HG03558 (cell line): ENCODE measurements around the gene DCANP1.
A peak's percentile ranks its signal among the peaks of the same experiment; 100 is the strongest.

Source experiments
- ATAC-seq: cut with Tn5 transposase; IDR thresholded peaks from one replicate; pipeline ENCODE4 v1.9.1; 2021; ENCODE audit warnings: moderate number of reproducible peaks; ENCODE audit not compliant: unreplicated experiment; ENCODE audit errors: extremely low read depth

DCANP1 gene

GRCh38 chr5:135458356-135458755, 11.2 kb upstream of the DCANP1 start:
- ATAC-seq, result no peak

DNA sequence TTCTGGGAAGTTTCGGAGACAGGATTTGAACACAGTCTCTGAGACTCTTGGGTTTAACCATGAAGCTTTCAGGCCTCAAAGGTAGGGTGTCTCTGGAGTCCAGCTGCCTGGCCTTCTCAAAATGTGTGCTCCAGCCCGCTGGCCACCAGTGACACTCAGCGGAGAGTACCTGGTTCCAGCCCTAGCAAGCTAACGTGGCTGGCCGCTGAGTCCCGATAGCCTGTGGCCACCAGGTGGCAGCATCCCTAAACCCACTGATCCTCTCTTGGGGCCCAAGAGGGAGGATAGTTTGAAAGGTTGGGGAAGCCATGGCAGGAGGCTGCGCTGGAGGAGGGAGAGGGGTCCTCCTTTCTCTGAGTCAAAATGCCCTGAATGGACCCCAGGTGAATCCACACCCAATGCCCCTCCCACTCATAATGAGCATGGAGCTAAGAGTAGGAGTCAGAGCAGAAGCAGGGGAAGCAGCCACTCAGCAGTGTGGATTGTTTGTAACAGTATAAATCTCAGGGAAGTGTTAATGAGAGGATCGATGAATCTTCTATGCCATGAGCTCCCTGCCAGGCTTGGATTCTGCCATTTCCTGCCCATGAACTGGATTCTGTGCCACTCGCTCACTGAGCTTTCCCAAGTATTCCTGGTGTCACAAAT, 10.4 kb upstream of the DCANP1 start:
- ATAC-seq, result peak; percentile 56

DNA sequence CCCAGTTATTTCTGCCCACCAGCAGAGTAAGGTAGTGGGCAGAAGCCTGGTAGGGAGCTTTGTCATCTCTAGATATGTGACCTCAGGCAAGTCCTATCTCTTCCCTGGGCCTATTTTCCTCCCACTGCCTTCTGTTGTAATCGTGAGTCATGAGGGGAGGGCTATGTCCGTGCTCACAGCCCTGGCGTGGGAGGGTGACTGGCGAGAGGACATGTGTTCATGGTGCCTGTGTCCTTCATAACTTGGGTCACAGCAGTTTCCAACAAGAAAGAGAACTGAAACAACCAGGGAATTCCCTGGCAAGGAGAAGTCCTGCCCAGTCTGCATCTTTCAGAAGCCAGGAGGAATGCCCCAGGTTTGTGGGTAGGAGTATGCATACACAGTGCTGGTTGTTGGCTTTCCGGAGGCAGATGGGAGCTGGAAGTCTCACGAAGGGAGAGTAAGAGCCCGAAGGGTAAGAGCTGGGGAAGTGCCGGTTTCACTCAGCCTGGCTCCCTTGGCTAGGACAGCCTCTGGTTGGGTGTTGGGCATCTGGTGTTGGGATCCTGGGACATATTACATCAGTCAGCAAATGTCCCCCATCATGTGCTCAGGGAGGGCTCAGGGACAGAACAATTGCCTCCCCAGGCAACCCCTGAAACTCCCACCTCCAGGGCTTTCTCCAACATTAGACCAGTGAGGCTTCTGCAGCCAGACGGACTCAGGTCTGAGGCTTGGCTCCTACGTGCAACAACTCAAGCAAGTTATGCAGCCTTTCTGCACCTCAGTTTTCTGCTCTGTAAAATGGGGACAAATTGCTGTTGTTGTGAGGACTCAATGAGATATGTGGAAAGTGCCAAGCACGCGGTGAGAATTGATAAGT, 9.3 kb upstream of the DCANP1 start:
- no peak for ATAC-seq

DNA sequence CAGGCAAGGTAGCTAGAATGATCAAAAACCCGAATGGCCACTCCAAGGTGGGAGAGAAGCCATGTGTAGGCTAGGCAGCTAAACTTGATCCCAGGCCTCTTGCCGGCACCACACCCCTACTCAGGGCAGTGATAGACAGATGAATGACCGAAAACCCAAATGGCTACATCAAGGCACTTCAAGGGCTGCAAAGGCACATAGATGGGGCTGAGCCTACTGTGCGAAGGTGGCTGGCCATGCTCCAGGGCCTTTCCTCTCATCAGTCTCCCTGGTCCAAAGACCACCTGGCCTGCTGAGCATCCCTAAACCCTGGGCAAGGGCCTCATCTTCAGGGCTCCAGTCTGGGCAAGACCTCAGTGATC, 8.7 kb upstream of the DCANP1 start:
- ATAC-seq, result no peak

DNA sequence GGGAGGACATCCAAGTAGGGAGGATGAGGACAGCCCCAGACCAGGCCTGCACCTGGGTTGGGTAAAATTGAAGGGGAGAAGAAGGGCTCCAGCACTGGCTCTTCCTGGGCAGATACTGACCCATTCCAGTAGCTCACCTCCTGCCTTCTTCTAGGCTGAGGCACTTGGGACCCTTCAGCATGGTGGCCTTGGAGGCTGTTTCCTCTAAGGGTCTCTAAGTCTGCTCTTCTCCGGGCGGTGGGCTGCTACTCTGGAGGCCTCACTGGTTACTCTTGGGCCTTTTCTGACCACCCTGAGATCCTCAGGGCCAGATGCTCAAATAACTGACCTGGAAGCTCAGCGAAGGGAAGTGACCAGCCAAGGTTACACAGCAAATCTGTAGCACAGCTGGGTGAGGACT, 7.8 kb upstream of the DCANP1 start:
- ATAC-seq, result no peak

- ATAC-seq, result no peak
These were observed 6.5 kb upstream of the DCANP1 start for GRCh38 chr5:135453613-135454012.

GRCh38 chr5:135452321-135453030, 5.3 kb upstream of the DCANP1 start, which contains the start of gene TIFAB:
TSS of gene TIFAB (minus strand) at chr5:135452351. CDS start at chr5:135449939, 2,412 bp downstream.
- ATAC-seq, result no peak

DNA sequence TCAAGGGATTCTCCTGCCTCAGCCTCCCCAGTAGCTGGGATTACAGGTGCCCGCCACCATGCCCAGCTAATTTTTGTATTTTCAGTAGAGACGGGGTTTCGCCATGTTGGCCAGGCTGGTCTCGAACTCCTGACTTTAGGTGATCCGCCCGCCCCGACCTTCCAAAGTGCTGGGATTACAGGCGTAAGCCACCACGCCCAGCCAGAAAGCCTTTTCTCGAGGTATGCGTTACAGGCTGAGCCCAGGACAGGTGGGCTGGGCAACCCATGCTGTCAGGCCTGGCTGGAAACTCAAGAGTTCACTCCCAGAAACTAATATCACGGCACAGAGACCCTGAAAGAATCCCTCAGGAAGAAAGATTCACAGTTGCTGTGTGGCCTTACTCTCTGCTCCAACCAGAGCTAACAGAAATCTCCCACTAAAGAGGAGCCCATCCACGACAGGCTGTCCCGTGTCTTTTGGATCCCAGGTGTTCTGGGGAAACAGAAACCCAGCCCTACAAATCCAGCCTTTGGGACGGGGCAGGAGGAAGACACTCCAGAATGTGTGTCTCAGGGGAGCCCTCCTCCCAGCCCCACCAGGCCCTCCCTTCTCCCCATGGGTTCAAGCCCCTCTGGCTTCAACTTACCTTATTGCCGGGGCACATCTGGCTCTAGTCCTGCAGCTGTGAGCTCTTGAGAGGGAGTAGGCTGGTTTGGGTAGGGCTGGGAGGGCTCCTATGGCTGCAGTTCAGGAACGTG, 4.6 kb upstream of the DCANP1 start:
- ATAC-seq, result no peak

DNA sequence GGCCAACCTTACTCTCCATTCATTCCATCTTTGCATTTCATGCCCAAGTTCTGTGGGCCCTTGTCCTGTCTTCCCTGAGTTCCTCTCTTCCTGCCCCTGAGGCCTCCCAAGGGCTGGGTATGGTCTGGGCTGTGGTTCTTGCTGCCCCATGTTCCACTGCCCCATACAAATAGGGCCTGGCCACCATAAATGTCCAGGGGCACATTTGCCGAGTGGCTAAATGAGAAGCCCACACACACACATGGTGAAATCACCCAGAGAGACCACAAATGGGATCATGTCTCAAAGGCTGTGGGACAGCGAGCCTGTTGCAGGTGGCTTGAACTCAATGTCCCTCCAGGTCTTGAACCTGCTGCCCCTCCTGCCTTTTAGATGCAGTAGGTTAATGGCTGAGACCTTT, 3.8 kb upstream of the DCANP1 start:
- ATAC-seq, result no peak

- ATAC-seq, result no peak
These were observed 3.2 kb upstream of the DCANP1 start for GRCh38 chr5:135450336-135450735.

GRCh38 chr5:135449644-135450043, 2.5 kb upstream of the DCANP1 start:
- ATAC-seq, result no peak

GRCh38 chr5:135448791-135449507, 1.8 kb upstream of the DCANP1 start:
- ATAC-seq, result no peak

DNA sequence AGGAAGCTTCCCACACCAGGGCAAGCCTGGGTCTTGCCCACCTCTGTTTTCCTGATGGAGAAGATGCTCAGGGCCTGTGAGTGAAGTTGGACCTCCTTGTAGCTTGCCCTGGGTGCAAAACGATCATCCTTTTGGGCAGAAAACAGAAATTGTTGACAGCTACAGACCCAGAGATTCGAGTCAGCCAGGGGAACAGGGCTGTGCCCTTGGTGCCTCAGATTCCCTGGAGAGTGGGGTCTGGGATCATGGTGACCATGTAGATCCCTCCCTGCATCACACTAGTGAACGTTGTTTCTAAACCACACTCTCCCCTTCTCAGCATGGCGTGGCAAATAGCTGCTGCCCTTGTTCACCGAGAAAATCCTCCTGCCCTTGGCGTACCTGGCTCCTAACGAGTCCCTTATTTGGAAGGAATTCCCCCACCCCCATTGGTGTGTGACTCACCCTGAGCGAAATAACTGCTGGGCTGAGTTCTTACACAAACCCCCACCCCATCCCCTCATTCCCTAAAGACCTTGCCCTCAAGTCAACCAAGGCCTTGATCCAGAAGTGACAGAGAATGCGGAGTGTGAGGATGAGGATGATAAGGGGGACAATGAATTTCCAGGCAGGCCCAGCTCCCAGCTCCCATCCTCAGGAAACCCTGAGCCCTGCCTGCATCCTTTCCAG, 1.1 kb upstream of the DCANP1 start:
- ATAC-seq, result no peak

- ATAC-seq, result no peak
These were observed 533 bp downstream of the DCANP1 start for GRCh38 chr5:135446615-135447014.

DNA sequence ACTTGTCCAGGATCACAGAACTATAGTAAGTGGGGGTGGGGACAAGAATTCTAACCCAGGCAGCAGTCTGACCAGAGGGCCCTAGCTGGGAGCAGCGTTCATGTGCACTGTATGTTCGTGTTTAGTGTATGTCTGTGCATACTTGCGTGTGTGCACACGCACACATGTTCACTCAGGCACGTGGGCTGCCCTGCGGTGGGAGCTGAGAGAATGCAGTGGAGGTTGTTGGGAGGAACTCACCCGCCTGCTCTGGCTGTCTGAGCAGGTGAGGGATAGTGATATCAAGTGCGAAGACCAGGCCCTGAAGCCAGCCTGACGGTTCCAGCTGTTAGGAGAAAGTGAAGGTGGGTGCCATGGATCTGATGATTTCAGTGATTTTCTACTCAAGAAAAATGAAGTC, 942 bp downstream of the DCANP1 start:
- no peak for ATAC-seq

DNA sequence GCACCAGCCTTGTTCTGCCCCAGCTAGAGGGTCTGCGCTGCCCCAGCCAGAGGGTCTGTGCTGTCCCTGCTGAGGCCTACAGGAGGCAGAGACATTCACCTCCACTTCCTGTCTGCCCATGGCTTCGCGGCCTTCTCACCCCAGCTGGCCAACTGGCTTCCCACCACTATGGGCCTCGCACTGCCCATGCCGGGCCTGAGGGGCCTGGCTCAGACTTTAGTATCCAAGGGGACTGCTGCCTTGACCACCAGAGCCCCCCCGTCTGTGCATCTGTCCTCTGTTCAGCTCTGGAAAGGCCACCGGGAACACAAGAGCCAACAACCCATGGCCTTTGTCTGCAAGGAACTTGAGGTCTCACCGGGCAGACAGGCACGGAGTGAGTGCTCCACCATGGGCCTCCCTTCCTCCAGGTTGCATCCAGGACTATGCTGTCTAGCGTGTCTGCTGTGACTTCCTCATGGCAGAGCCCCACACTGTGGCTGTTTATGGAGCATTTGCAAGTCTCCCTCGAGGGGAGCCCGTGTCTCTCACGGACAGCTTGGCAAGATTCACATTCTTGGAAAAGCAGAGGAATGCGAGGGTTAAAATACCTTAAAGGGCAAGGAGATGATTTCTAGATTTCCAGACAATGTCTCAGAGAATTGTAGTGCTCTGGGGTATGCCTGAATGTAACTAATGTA, 1.7 kb downstream of the DCANP1 start:
- no peak for ATAC-seq

- ATAC-seq, result no peak
These were observed 2.3 kb downstream of the DCANP1 start for GRCh38 chr5:135444881-135445280.

GRCh38 chr5:135444360-135444759, 2.8 kb downstream of the DCANP1 start:
- no peak for ATAC-seq
